Measurements from ENCODE around the gene INPPL1.

INPPL1 gene

DNA sequence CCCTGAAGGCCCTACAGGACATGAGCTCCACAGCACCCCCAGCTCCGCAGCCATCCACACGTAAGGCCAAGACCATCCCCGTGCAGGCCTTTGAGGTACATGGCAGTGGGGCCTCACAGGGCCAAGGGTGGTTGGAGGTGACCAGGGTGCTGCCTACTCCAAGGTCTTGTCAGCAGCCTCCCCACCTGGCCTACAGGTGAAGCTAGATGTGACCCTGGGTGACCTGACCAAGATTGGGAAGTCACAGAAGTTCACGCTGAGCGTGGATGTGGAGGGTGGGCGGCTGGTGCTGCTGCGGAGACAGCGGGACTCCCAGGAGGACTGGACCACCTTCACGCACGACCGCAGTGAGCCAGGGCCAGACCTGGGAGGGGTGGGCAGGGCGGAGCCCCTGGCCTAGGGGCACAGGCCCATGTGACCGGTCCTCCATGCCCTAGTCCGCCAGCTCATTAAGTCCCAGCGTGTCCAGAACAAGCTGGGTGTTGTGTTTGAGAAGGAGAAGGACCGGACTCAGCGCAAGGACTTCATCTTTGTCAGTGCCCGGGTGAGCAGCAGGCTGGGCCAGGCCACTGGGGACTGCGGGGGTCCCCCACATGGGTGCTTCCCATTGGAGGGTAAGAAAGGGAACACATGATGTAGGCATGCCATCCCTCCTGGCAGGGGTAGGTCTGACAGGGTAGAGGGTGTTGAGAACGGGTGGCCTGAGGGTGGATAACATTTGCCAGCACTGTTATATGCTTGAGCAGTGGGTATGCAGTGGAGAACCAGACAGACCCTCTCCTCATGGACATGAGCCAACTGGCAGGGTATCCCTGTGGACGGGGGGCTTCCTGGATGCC, 5.6 kb downstream of the INPPL1 start:
- Histone ChIP-seq H3K27me3 (ENCODE audit: control insufficient read depth, insufficient read depth, low read length) (no peaks in the 10 kb centered on the region), H3K27ac (ENCODE audit: low read depth, low read length) (no peak overlapping the region), H3K36me3 (ENCODE audit: control insufficient read depth, insufficient read depth, low read length) (peaks cover 64% of the 10 kb centered on the region), H3K4me1 (ENCODE audit: control insufficient read depth, insufficient read depth, low read length) (peaks cover 7% of the 10 kb centered on the region), H3K9ac (ENCODE audit: low read length) (no peak overlapping the region), H3K4me3 (ENCODE audit: low read length) (no peak overlapping the region)

DNA sequence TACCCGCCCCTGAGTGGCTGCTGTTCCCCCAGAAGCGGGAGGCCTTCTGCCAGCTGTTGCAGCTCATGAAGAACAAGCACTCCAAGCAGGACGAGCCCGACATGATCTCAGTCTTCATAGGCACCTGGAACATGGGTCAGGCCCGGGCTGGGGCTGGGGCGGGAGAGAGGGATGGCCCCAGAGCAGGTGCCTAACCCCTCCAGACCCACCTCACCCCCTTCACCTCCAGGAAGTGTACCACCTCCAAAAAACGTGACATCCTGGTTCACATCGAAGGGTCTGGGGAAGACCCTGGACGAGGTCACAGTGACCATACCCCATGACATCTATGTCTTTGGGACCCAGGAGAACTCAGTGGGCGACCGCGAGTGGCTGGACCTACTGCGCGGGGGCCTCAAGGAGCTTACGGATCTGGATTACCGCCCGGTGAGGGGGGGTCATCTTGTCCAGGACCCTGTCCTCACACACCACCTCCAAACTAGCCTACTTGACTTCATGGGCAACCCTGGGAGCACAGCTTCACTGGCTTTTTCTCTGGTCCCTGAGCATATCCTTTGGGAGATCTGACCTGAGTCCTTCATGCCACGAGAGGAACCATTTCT, 6.3 kb downstream of the INPPL1 start:
- Histone ChIP-seq H3K4me3 (ENCODE audit: low read length) (no peak overlapping the region), H3K27me3 (ENCODE audit: control insufficient read depth, insufficient read depth, low read length) (no peaks in the 10 kb centered on the region), H3K4me1 (ENCODE audit: control insufficient read depth, insufficient read depth, low read length) (peaks cover 1% of the 10 kb centered on the region), H3K27ac (ENCODE audit: low read depth, low read length) (no peak overlapping the region), H3K36me3 (ENCODE audit: control insufficient read depth, insufficient read depth, low read length) (peaks cover 67% of the 10 kb centered on the region), H3K9ac (ENCODE audit: low read length) (no peak overlapping the region)

DNA sequence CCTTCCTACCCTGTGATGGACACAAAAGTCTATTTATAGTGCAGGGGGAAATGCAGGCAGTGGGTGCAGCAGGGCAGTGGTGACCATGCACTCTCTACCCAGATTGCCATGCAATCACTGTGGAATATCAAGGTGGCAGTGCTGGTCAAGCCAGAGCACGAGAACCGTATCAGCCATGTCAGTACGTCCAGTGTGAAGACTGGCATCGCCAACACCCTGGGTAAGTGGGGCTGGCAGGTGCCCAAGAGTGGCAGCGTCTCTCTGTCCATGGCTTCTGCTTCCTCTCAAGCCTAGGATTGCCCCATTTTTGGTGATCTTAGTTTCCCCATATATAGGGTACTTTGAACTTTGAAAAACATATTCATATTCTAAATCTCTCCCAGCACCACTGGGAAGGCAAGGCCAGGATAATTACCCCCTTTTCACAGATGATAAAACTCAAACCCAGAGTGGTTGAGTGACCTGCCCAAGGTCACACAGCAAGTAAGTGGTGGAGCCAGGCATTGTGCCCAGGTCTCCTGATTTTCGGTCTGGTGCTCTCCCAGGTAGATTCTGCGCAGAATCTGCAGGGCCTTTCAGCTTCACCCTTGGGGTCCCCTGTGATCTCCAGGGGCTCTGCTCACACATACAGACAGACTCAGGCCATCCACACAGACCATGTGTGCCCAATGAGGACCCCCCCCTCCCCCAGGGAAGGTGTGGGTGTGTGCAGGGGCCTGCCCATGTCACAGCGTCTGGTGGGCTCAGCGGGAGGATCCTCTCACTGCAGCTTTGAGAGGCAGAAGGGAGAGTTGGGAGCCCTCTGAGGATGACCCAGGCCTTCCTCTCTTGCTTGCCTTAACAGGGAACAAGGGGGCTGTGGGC, 7.1 kb downstream of the INPPL1 start:
- Histone ChIP-seq H3K4me1 (ENCODE audit: control insufficient read depth, insufficient read depth, low read length) (peaks cover 2% of the 10 kb centered on the region), H3K36me3 (ENCODE audit: control insufficient read depth, insufficient read depth, low read length) (peaks cover 69% of the 10 kb centered on the region), H3K27me3 (ENCODE audit: control insufficient read depth, insufficient read depth, low read length) (no peaks in the 10 kb centered on the region), H3K4me3 (ENCODE audit: low read length) (no peak overlapping the region), H3K27ac (ENCODE audit: low read depth, low read length) (no peak overlapping the region), H3K9ac (ENCODE audit: low read length) (no peak overlapping the region)

DNA sequence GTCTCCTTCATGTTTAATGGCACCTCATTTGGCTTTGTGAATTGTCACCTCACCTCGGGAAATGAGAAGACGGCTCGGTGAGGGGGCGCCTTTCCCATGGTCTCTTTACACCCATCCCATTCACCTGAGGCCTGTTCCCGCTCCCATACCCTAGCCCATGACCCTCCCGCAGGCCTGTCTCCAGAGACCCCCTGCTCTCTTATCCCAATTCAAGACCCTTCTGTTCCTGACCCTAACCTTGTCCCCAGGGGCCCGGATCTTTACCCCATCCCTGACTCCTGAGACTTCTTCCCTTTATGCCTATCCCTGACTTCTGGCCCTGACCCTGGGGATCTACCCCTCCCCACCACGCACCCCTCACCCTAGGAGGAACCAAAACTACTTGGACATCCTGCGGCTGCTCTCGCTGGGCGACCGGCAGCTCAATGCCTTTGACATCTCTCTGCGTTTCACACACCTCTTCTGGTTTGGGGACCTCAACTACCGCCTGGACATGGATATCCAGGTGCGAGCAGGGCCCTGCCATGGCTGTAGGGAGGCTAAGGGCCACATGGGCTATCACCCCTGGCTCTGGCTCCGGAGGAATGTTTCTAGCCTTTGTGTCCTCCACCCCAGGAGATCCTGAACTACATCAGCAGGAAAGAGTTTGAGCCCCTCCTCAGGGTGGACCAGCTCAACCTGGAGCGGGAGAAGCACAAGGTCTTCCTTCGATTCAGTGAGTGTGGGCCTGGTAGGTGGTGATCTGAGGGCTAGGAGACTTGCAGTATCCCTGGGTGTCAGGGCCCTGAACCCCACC, 7.9 kb downstream of the INPPL1 start:
- peaks cover 73% of the 10 kb centered on the region for H3K36me3 ChIP-seq (ENCODE audit: control insufficient read depth, insufficient read depth, low read length)
- H3K4me1 ChIP-seq (ENCODE audit: control insufficient read depth, insufficient read depth, low read length): peaks cover 2% of the 10 kb centered on the region
- H3K27ac ChIP-seq (ENCODE audit: low read depth, low read length): no peak overlapping the region
- no peak overlapping the region for H3K9ac ChIP-seq (ENCODE audit: low read length)
- H3K27me3 ChIP-seq (ENCODE audit: control insufficient read depth, insufficient read depth, low read length): no peaks in the 10 kb centered on the region
- no peak overlapping the region for H3K4me3 ChIP-seq (ENCODE audit: low read length)

DNA sequence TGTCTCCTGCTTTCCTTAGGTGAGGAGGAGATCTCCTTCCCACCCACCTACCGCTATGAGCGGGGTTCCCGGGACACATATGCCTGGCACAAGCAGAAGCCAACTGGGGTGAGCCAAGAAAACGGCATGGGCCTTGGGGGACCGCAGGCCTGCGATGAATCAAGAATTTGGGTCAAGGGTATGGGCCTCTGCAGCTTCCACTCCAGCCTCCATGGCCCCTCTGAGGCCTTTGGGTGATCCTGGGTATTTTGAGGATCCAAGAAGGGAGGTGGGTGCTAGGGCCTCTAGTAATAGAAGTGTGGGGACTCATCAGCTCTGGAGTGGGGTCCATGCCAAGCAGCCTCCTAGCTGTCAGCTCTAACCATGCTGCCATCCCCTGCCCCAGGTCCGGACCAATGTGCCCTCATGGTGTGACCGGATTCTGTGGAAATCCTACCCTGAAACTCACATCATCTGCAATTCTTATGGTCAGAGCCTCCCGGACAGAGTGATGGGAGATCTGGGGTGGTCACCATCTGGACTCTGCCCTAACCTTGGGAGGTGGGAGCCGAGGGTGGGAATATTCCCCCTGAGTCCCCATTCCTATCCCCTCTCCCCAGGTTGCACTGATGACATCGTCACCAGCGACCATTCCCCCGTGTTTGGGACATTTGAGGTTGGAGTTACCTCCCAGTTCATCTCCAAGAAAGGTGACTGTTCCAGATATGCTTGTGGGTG, 8.6 kb downstream of the INPPL1 start:
- Histone ChIP-seq H3K4me1 (ENCODE audit: control insufficient read depth, insufficient read depth, low read length) (peaks cover 7% of the 10 kb centered on the region), H3K36me3 (ENCODE audit: control insufficient read depth, insufficient read depth, low read length) (peaks cover 73% of the 10 kb centered on the region), H3K27ac (ENCODE audit: low read depth, low read length) (no peak overlapping the region), H3K9ac (ENCODE audit: low read length) (no peak overlapping the region), H3K27me3 (ENCODE audit: control insufficient read depth, insufficient read depth, low read length) (no peaks in the 10 kb centered on the region), H3K4me3 (ENCODE audit: low read length) (no peak overlapping the region)

DNA sequence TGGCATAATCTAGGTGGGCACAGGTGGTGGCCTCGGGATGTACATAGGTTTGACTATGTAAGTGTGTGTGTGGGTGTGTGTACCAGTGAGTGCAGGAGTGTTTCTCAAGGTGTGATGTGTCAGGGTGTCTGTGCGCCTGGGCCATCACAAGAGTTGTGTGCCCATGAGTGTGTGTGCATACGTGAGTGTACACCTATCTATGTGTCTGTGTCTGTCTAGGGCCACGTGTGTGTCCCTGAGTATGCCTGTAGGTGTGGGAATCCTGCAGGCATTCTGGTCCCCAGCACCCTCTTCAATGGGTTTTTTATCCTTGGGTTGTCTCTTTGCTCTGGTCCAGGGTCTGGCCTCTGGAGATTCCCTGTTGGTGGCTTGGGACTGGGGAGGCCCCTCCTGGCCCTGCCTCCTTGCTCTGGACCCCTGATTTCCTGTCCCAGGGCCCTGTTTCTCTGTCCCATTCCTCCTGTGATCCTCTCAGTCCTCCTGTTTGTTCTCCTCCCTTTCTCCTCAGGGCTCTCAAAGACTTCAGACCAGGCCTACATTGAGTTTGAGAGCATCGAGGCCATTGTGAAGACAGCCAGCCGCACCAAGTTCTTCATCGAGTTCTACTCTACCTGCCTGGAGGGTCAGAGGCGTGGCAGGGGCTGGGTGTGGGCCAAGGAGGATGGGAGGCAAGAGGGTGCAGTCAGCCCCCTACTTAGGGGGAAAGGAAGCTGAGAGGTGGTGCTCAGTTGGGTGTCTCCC, 9.4 kb downstream of the INPPL1 start:
- no peak overlapping the region for H3K27ac ChIP-seq (ENCODE audit: low read depth, low read length)
- H3K4me3 ChIP-seq (ENCODE audit: low read length): no peak overlapping the region
- peaks cover 13% of the 10 kb centered on the region for H3K4me1 ChIP-seq (ENCODE audit: control insufficient read depth, insufficient read depth, low read length)
- H3K27me3 ChIP-seq (ENCODE audit: control insufficient read depth, insufficient read depth, low read length): no peaks in the 10 kb centered on the region
- peaks cover 67% of the 10 kb centered on the region for H3K36me3 ChIP-seq (ENCODE audit: control insufficient read depth, insufficient read depth, low read length)
- H3K9ac ChIP-seq (ENCODE audit: low read length): no peak overlapping the region

DNA sequence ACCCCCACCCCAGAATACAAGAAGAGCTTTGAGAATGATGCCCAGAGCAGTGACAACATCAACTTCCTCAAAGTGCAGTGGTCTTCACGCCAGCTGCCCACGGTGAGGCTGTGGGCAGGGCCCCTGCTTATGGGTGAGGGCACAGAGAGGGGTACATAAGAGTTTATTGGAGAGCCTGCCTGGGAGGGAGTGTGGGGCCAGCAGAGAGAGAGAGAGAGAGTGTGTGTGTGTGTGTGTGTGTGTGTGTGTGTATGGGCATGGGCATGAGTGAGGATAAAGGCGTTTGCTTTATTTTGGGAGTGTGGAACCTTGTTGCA, 9.9 kb downstream of the INPPL1 start:
- Histone ChIP-seq H3K27ac (ENCODE audit: low read depth, low read length) (no peak overlapping the region), H3K4me3 (ENCODE audit: low read length) (no peak overlapping the region), H3K36me3 (ENCODE audit: control insufficient read depth, insufficient read depth, low read length) (peaks cover 62% of the 10 kb centered on the region), H3K27me3 (ENCODE audit: control insufficient read depth, insufficient read depth, low read length) (peaks cover 2% of the 10 kb centered on the region), H3K9ac (ENCODE audit: low read length) (no peak overlapping the region), H3K4me1 (ENCODE audit: control insufficient read depth, insufficient read depth, low read length) (peaks cover 18% of the 10 kb centered on the region)

DNA sequence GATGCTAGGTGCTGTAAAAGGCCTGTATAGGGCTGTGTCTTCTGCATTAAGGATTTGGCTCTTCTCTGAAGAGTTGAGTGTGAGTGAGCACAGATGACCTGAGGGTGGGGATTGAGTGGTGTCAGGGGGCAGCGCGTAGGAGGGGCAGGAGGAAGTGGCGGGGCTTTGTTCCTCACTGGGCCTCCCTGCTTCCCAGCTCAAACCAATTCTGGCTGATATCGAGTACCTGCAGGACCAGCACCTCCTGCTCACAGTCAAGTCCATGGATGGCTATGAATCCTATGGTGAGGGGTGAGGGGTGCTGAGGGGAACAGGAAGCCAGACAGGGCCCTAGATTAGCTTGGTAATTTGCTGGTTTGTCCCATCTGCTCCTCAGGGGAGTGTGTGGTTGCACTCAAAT, 10.4 kb downstream of the INPPL1 start:
- H3K36me3 ChIP-seq (ENCODE audit: control insufficient read depth, insufficient read depth, low read length): peaks cover 58% of the 10 kb centered on the region
- no peak overlapping the region for H3K27ac ChIP-seq (ENCODE audit: low read depth, low read length)
- H3K27me3 ChIP-seq (ENCODE audit: control insufficient read depth, insufficient read depth, low read length): peaks cover 3% of the 10 kb centered on the region
- no peak overlapping the region for H3K4me3 ChIP-seq (ENCODE audit: low read length)
- H3K9ac ChIP-seq (ENCODE audit: low read length): no peak overlapping the region
- peaks cover 20% of the 10 kb centered on the region for H3K4me1 ChIP-seq (ENCODE audit: control insufficient read depth, insufficient read depth, low read length)

DNA sequence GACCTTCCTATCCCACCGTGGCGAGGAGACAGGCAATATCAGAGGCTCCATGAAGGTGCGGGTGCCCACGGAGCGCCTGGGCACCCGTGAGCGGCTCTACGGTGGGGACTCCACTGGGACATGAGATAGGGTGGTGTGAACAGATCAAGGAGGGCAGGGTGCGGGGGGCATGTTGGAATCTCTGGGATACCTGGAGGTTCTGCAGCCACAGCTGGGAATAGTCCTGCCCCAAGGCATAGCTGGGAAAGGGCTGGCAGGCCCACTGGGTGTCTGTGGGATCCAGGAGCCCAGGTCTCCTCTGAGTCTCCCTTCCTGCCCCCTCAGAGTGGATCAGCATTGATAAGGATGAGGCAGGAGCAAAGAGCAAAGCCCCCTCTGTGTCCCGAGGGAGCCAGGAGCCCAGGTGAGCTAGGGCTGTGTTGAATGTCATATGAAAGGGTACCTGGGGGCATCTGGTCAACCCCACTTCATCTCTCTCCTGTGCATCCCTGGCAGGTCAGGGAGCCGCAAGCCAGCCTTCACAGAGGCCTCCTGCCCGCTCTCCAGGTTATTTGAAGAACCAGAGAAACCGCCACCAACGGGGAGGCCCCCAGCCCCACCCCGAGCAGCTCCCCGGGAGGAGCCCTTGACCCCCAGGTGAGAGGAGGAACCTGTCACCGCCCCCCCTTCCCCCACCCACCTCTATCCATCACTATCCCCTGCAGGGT, 10.9 kb downstream of the INPPL1 start:
- peaks cover 52% of the 10 kb centered on the region for H3K36me3 ChIP-seq (ENCODE audit: control insufficient read depth, insufficient read depth, low read length)
- no peak overlapping the region for H3K9ac ChIP-seq (ENCODE audit: low read length)
- peaks cover 4% of the 10 kb centered on the region for H3K27me3 ChIP-seq (ENCODE audit: control insufficient read depth, insufficient read depth, low read length)
- no peak overlapping the region for H3K27ac ChIP-seq (ENCODE audit: low read depth, low read length)
- peaks cover 20% of the 10 kb centered on the region for H3K4me1 ChIP-seq (ENCODE audit: control insufficient read depth, insufficient read depth, low read length)
- H3K4me3 ChIP-seq (ENCODE audit: low read length): no peak overlapping the region

DNA sequence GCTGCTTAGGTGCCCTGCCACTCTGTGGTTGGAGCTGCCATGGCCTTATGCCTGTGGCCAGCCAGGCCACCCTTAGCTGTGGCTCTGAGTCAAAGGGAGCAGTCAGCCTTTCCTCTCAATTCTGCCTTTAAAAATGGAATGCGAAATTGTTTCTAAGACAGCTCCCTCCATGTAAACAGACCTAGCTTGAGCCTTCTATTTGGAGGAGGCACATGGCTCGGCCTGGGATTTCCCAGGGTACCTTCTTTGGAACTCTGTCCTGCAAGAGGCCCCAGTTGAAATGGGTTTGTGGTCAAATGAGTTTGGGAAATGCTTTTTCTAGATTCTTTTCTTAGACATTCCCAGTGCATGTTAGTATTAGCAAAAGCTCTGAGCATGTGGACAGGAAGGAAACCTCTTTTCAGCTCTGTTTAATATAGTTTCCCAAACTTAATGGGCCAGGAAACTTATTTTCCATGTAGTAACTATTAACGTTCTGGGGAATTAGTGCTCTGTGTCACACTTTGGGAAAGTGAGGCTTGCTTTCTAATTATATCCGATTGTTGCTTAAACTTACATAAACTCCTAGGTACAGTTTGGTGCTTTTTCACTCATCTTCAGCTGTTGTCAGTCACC, 11.6 kb downstream of the INPPL1 start:
- Histone ChIP-seq H3K27me3 (ENCODE audit: control insufficient read depth, insufficient read depth, low read length) (peaks cover 9% of the 10 kb centered on the region), H3K4me3 (ENCODE audit: low read length) (no peak overlapping the region), H3K4me1 (ENCODE audit: control insufficient read depth, insufficient read depth, low read length) (peaks cover 20% of the 10 kb centered on the region), H3K9ac (ENCODE audit: low read length) (no peak overlapping the region), H3K36me3 (ENCODE audit: control insufficient read depth, insufficient read depth, low read length) (peaks cover 47% of the 10 kb centered on the region), H3K27ac (ENCODE audit: low read depth, low read length) (no peak overlapping the region)
